Activated T-cell treated with anti-CD3 and anti-CD28 coated beads, Interleukin-2, amount 50 U/mL, for 48 hours (primary cell): Measurements from ENCODE around the gene MTHFD1L.

ENCODE experiments used
- DNase-seq, 2 experiments: peaks; one replicate each; pipeline ENCODE4 v3.0.0-alpha.2; 2020

The MTHFD1L gene

GRCh38 chr6:150994026-150994425, 128.5 kb downstream of the MTHFD1L start:
- DNase-seq, result no peak

- DNase-seq, result no peak
These were observed 131.5 kb downstream of the MTHFD1L start for GRCh38 chr6:150996968-150997367.

- DNase-seq, result no peak
These were observed 133.6 kb downstream of the MTHFD1L start for GRCh38 chr6:150999107-150999506.

- no peak for DNase-seq
These were observed 134.1 kb downstream of the MTHFD1L start for GRCh38 chr6:150999576-150999975.

DNA sequence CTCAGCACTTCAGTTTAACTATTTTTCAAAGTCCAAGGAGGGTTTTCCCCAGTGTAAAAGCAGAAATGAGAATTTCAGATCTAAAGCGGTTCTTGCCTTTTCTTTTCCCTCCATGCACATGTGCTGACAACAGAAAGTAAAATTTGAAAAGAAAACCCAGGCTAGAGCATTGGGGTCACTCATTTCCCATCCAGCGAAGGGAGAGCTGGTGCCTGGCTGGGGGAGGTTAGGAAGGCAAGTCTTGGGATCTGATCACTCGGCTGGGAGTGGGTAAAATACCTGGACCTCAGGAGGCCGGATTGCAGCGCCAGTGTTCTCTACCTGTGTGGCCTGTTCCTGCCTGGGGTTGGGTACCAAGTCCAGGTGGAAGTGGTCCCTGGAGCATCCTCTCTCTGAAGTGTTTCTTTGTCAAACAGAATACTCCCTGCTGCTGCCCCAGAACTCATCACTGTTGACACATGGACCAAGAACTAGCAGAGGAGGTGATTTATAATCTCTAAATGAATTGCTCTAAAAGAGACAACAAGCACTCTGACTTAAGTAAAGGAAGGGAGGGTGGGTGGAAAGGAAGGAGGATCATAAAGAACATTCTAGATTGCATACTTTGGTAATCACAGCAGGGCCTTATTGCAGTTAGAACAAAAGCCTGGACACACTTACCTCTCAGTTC, 136.0 kb downstream of the MTHFD1L start:
- no peak for DNase-seq

DNA sequence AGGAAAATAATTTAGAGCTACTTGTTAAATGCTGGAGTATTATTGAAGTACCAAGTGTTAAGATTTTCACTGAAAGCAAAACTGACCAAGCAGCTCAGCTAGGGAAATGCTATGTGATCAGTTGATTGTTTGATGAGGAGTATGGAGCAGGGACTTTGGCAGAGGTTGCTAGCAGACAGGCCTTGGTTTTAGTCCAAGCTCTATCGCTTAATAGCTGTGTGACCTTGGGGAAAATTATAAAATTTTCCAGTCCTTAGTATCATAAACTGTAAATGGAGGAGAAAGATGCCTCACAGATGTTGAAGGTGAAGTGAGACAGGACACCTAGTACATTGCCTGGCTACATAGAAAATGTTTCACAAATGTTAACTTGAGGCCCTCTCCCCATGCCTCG, 136.6 kb downstream of the MTHFD1L start:
- no peak for DNase-seq

GRCh38 chr6:151002491-151002935, 137.0 kb downstream of the MTHFD1L start:
- DNase-seq, result no peak

GRCh38 chr6:151004383-151005024, 139.0 kb downstream of the MTHFD1L start:
- no peak for DNase-seq

DNA sequence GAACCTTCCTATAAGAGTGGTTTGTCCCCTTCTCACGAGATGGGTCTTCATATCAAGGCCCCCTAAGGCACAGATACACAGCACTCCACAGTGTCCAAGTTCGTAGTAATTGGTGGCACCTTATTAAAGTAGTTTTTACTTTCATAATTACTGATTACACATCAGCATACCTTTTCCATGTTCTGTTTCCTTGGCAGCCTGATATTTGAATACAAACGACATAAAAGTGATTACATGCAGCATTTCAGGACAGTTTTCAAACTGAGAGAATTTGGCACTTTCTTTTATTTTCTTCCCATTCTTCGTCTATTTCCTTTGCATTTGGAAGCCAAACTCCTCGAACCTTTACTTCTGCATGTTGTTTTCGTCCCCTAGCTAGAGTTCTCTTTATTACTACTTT, 139.7 kb downstream of the MTHFD1L start:
- DNase-seq, result no peak

- DNase-seq, result peak; percentile 25 to 26
These were observed 140.6 kb downstream of the MTHFD1L start for GRCh38 chr6:151005896-151006632.

- DNase-seq, result no peak
These were observed 141.6 kb downstream of the MTHFD1L start for GRCh38 chr6:151007076-151007475.

- DNase-seq, result no peak
These were observed 142.4 kb downstream of the MTHFD1L start for GRCh38 chr6:151007922-151008321.

- no peak for DNase-seq
These were observed 142.9 kb downstream of the MTHFD1L start for GRCh38 chr6:151008425-151008824.

DNA sequence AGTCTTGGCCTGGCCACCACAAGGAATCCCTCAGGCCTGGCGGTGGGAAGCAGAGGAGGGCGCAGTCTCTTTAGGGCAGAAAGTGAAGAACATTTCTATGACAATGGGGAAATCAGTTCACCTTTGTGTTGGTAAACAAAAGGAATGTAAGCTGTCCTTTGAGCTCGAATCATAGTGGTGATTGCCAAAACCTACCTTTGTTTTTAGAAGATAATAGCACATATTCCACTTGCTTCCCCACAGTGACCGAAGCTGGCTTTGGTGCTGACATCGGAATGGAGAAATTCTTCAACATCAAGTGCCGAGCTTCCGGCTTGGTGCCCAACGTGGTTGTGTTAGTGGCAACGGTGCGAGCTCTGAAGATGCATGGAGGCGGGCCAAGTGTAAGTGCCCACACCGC, 144.1 kb downstream of the MTHFD1L start:
- no peak for DNase-seq

- DNase-seq, result no peak
These were observed 144.6 kb downstream of the MTHFD1L start for GRCh38 chr6:151010071-151010470.

DNA sequence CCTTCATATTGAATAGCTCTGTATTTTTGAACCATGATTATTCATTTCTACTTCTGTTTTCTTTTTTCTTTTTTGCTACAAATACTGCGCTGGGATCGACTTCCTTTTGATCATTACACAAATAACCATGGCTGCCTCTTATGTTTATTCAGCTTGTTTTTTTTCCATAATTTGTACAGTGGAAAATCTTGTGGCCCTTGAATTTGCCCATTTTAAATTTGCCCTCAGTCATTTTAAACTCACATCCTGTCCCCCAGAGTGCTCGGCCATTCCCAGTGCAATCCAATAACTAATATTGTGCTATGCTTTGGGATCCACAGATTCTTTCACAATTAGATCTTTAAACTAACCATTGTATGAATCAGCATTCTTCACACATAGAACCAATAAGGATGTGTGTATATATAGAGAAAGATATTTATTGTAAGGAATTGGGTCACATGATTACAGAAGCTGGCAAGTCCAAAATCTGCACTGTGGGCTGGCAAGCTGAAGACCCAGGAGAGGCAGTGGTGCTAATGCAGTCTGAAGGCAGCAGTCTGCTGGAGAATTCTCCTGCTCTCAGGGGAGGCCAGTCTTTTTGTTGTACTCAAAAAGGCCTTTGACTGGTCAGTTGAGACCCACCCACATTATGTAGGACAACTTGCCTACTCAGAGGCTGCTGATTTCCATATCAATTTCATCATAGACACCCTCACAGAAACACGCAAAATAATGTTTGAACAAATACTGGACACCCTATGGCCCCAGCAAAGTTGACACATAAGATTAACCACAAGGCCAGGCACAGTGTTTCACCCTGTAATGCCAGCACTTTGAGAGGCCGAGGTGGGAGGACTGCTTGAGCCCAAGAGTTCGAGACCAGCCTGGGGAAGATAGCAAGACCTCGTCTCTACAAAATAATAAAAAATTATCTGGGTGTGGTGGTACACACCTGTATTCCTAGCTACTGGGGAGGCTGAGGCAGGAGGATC, 147.1 kb downstream of the MTHFD1L start:
- DNase-seq, result no peak

- peak; percentile 49 to 66 for DNase-seq
These were observed 149.1 kb downstream of the MTHFD1L start for GRCh38 chr6:151014404-151015100.

DNA sequence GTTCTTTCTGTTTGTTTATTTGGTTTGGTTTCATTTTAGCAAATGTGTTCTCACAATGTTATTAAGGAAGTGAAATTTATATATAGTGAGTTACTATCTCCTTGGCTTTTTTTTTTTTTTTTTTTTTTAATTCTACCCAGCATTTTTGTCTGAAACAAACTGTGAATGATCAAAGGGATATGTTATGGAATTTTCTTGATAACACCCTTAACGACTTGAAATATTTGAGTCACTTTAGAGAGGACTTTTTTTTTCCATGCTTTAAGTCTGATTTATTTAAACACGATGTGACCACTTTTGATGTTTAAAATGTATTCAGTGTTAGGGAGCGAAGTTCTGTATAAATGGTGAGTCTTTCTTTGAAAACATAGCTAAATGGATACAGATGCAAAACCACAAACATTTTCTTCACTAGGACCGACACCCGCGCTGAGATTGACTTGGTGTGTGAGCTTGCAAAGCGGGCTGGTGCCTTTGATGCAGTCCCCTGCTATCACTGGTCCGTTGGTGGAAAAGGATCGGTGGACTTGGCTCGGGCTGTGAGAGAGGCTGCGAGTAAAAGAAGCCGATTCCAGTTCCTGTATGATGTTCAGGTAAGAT, 149.7 kb downstream of the MTHFD1L start:
- DNase-seq, result no peak

GRCh38 chr6:151016107-151016506, 150.6 kb downstream of the MTHFD1L start:
- DNase-seq, result no peak

DNA sequence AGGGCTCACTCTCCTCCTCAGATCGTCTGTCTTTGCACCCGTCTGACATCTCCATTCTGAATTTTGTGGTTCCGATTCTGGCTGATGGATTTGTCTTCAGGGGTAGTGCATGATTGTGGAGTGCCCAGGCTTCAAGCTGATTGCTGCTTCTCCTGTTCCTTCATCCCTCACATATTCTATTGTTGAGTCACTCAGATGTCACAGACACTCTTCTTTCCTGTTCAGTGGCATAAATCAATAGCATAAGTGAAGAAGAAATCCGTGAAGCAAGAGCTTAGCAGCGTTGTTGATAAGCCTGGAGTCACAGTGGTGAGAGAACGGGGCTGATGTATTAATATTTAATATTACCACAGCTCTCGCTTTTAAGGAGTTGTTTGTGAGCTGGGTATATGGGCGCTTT, 152.5 kb downstream of the MTHFD1L start:
- no peak for DNase-seq

- no peak for DNase-seq
These were observed 153.6 kb downstream of the MTHFD1L start for GRCh38 chr6:151018911-151019782.
